BE2C (cell line): Measurements from ENCODE around the gene ATP6AP2.
"Not testable (repeated sequence)": the region's sequence is repeated elsewhere in the genome, so short reads cannot be mapped to it uniquely, and the experiment has no call there.

Experiments
- DNase-seq: peaks from one replicate; pipeline ENCODE4 v3.0.0-alpha.2; 2020
- H3K27me3 ChIP-seq: fragments of 250-450 bp; sonication (Bioruptor Pico); 2 replicates; pipeline ENCODE4 v1.5.1; 2020; ENCODE audit warnings: mild to moderate bottlenecking
- H3K36me3 ChIP-seq: fragments of 250-450 bp; sonication (Bioruptor Pico); 2 replicates; pipeline ENCODE4 v1.5.1; 2020; ENCODE audit warnings: mild to moderate bottlenecking
- H3K4me1 ChIP-seq: fragments of 250-450 bp; sonication (Bioruptor Pico); 2 replicates; pipeline ENCODE4 v1.5.1; 2020
- H3K4me3 ChIP-seq: 2 replicates; pipeline ENCODE4 v1.5.1; 2011; ENCODE audit warnings: low read depth, low read length
- H3K9me3 ChIP-seq: fragments of 250-450 bp; sonication (Bioruptor Pico); 2 replicates; pipeline ENCODE4 v1.5.1; 2020
- TF ChIP-seq, protein P1 (sequence below): IDR thresholded peaks from 2 replicates; pipeline ENCODE4 v1.5.1; 2012; ENCODE audit warnings: mild to moderate bottlenecking, low read depth, low read length

Gene ATP6AP2

DNA sequence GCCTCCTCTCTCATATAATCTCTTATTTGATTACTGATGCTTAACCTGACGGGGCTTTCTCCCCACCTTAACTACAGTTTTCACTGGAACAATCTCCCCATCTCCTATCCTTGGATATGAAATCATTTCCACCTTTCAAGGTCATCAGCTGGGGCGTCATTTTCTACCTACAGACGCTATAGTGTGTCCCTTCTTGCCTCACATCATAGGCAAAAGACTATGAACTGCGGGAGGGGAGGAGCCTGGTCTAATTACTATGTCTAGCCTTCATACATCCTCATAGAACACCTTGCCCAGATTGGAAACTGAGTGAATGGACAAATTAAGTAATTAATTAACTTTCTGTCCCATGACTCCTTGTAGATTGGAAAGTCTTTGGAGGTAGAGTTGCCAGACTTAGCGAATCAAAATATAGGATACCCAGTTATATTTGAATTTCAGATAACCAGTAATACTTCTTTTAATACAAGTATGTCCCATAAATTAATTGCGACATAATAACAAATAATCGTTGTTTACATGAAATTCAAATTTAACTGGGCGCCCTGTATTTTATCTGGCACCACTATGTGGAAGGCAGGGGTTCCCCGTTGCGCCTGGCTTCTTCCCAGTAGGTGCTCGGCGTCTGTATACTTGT lies 752 bp upstream of the ATP6AP2 start:
- H3K4me1 ChIP-seq: no peaks in the 10 kb centered on the region
- no peaks in the 10 kb centered on the region for H3K9me3 ChIP-seq
- H3K27me3 ChIP-seq: no peaks in the 10 kb centered on the region
- H3K36me3 ChIP-seq: no peaks in the 10 kb centered on the region
- peak overlapping the region; percentile 74 for H3K4me3 ChIP-seq
- no peak for DNase-seq
- TF ChIP-seq, protein P1, sequence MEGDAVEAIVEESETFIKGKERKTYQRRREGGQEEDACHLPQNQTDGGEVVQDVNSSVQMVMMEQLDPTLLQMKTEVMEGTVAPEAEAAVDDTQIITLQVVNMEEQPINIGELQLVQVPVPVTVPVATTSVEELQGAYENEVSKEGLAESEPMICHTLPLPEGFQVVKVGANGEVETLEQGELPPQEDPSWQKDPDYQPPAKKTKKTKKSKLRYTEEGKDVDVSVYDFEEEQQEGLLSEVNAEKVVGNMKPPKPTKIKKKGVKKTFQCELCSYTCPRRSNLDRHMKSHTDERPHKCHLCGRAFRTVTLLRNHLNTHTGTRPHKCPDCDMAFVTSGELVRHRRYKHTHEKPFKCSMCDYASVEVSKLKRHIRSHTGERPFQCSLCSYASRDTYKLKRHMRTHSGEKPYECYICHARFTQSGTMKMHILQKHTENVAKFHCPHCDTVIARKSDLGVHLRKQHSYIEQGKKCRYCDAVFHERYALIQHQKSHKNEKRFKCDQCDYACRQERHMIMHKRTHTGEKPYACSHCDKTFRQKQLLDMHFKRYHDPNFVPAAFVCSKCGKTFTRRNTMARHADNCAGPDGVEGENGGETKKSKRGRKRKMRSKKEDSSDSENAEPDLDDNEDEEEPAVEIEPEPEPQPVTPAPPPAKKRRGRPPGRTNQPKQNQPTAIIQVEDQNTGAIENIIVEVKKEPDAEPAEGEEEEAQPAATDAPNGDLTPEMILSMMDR: no peak

DNA sequence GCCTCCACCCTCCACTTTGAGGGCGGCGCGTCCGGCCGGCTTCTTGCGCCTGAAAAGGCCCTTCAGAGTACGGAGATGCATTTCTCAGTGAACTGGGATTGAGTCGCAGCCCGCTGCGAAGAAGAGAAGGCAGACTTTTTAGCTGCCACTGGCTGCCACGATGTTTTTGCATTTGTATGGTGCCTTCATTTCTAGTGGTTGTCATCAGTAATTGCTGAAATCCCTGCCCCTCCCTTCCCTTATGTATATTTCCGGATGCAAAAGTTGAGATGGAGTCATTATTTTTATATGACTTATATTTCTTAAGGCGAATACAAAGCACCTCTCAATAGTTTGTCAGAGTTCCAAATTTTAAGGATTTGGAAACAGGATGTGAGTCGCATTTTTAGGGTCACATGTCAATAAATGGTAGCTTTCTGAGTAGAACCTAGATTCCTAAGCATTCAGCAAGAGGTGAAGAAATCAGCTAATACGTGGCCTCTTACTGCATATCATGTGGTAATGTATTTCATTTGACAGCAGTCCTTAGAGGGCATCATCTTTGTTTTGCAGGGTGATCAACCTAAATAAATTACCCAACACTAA lies 658 bp downstream of the ATP6AP2 start:
- no peaks in the 10 kb centered on the region for H3K4me1 ChIP-seq
- H3K36me3 ChIP-seq: no peaks in the 10 kb centered on the region
- peak overlapping the region; percentile 74 for H3K4me3 ChIP-seq
- H3K9me3 ChIP-seq: no peaks in the 10 kb centered on the region
- TF ChIP-seq, protein P1: no peak
- DNase-seq: no peak
- H3K27me3 ChIP-seq: no peaks in the 10 kb centered on the region

DNA sequence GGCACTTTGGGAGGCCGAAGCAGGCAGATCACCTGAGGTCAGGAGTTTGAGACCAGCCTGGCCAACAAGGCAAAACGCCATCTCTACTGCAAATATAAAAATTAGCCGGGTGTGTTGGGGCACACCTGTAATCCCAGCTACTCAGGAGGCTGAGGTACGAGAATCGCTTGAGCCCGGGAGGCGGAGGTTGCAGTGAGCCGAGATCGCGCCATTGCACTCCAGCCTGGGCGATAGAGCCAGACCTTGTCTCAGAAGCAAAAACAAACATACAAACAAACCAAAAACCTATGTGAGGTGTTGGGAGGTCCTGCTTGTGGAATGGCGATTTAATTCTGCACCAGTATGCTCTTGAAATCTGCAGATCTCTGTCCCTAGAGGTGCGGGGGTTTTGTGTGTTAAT lies 1.4 kb downstream of the ATP6AP2 start:
- not testable (repeated sequence) for H3K4me3 ChIP-seq, H3K36me3 ChIP-seq, H3K4me1 ChIP-seq, H3K9me3 ChIP-seq, DNase-seq, H3K27me3 ChIP-seq

DNA sequence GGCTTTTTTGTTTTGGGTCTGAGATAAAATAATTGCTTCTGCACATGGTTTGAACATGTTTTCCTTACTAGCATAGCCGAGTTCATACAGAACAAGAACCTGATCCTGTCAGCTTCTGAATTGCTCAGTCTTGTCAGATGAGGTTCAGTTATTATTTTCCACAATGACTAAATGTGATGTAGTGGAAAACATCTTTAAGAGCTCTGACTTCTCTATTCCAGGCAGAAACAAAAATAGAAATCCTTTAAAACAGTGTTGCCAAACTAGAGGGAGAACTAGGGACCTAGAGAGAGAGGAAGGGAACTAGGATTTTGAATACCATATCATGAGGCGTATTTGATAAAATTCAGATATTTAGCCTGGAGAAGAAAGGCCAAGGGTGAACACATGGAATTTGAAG lies 2.0 kb downstream of the ATP6AP2 start:
- Histone ChIP-seq H3K36me3 (no peaks in the 10 kb centered on the region), H3K9me3 (no peaks in the 10 kb centered on the region), H3K4me3 (no peak overlapping the region), H3K4me1 (no peaks in the 10 kb centered on the region), H3K27me3 (no peaks in the 10 kb centered on the region)
- TF ChIP-seq, protein P1: no peak
- DNase-seq: no peak

DNA sequence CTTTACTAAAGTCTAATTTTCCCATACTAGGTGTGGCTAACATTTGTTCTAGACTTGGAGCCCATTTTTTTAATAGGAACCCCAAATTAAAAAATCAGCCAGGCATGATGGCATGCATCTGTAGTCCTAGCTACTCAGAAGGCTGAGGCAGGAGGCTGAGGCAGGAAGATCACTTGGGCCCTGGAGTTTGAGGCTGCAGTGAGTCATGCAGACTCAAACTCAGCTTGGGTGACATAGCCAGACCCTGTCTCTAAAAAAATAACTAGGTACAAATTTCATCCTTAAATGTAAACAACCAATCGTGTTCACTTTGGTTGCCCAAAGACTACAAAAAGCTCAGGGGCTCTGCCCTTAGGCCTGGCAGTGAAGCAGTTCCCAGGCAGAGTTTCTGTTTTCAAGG lies 6.9 kb downstream of the ATP6AP2 start:
- H3K27me3 ChIP-seq, H3K4me1 ChIP-seq, H3K9me3 ChIP-seq, H3K36me3 ChIP-seq, DNase-seq, H3K4me3 ChIP-seq: not testable (repeated sequence)

DNA sequence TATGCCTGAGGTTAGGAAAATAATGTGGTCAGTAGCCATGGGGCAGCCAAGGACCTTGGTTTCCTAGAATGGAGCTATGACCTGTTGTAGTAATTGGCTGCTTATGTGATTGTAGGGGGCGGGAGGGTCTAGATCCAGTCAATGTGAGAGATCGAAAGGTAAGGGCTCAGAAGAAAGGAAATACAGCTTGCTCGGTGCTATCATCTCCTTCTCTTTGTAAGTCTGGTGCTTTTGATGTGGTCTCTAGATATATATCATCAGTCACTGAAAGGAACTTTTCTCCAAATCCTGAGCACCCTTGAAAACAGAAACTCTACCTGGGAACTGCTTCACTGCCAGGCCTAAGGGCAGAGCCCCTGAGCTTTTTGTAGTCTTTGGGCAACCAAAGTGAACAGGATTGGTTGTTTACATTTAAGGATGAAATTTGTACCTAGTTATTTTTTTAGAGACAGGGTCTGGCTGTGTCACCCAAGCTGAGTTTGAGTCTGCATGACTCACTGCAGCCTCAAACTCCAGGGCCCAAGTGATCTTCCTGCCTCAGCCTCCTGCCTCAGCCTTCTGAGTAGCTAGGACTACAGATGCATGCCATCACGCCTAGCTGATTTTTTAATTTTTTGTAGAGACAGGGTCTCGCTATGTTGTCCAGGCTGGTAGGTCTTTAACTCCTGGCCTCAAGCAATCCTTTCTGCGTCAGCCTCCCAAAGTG lies 9.0 kb downstream of the ATP6AP2 start:
- not testable (repeated sequence) for H3K27me3 ChIP-seq, H3K4me3 ChIP-seq, H3K4me1 ChIP-seq, H3K9me3 ChIP-seq, H3K36me3 ChIP-seq, DNase-seq

DNA sequence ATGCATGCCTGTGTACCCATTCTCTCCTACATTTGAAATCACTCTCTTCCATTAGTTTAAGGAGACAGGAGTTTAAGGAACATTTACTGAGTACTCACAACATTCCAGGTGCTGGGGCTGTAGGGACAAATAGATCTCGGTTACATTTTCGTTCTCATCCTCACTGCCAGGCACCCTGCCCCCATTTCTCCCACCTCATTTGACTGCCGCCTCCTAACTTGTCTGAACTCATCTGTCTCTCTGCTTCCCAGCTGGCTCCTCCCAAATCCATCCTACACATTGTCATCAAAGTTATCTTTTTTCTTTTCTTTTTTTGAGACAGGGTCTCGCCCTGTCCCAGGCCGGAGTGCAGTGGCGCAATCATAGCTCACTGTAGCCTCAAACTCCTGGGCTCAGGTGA lies 22.7 kb downstream of the ATP6AP2 start:
- TF ChIP-seq, protein P1: no peak
- Histone ChIP-seq H3K9me3 (no peaks in the 10 kb centered on the region), H3K4me3 (no peak overlapping the region), H3K4me1 (no peaks in the 10 kb centered on the region), H3K36me3 (peaks cover 5% of the 10 kb centered on the region; the same call in 1 of the 2 replicates), H3K27me3 (no peaks in the 10 kb centered on the region)
- DNase-seq: no peak
